Adipose tissue (tissue), 3 donors: ENCODE measurements around the gene RIPOR1. TPM values are rescaled to one million over a fixed set of nuclear protein-coding genes. Genes with fewer than 3 reads are reported as not detected.

Experiments
- H3K27ac ChIP-seq: one replicate; pipeline ENCODE4 v1.5.1; 2013; ENCODE audit warnings: low read depth, low read length
- WGBS, 3 donors: extraction: QIAGEN DNeasy Blood & Tissue Kit; methylation state at CpG; one replicate each; pipeline ENCODE4 v1.1.7; 2013; 5-methylcytosine and 5-hydroxymethylcytosine counted together
- polyA plus RNA-seq, 3 donors: library from polyadenylated mRNA; stranded (reverse); fragments of 200-250 nt; gene quantifications; one replicate each; pipeline ENCODE4 v1.2.3, GENCODE V29; 2013
- donor health status: healthy with polysubstance abuse.
- donor health status: Bipolar disorder and iron deficiency.
- donor health status: healthy.

Gene RIPOR1
- polyA plus RNA-seq, 3 donors, result 26.1 to 74.9 (median 61.1) TPM

DNA sequence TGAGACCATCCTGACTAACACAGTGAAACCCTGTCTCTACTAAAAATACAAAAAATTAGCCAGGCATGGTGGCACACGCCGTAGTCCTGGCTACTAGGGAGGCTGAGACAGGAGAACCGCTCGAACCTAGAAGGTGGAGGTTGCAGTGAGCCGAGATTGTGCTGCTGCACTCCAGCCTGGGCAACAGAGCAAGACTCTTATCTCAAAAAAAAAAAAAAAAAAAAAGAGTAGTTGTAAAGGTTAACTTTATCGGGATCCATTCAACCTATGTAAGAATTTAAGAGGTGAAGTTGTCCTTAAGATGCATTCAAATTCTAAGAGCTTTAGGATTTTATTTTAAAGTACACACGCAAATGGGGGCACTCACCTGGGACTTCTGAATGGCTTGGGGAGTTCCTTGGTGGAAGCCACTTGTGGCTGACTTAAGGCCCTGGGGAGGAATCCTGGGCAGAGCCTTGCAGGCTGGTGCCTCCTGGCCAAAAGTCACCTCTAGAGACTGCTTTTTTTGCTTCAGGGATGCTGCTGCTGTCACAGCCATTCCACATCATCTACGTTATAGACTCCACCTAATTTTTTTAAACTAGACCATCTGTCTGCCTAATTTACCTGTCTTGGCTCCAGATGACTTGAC, 37.0 kb downstream of the RIPOR1 start:
- 80 to 94% (median 92%) methylated on average over 8 of the region's 8 CpGs for WGBS, 3 donors
- H3K27ac ChIP-seq, result no peak overlapping the region

DNA sequence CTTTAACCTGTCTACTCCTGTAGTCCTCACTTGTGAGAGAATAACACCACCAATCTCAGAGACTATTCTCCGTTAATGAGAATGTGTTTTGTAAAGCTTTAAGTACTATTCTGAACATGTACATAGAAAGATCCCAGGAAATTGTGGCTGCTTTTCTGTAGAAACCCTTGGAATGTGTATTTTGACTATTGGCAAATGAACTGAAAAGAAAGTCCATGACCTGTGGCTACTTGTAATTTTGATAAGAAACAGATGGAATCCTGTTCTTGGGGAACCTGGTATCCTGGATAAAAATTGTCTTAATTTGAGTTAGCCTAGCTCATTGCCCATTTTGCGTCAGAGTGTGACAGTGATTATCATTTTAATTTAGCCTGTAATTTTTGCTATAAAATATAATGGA, 42.8 kb downstream of the RIPOR1 start:
- no peak overlapping the region for H3K27ac ChIP-seq
- 85 to 92% (median 88%) methylated on average over 2 of the region's 2 CpGs for WGBS, 3 donors

DNA sequence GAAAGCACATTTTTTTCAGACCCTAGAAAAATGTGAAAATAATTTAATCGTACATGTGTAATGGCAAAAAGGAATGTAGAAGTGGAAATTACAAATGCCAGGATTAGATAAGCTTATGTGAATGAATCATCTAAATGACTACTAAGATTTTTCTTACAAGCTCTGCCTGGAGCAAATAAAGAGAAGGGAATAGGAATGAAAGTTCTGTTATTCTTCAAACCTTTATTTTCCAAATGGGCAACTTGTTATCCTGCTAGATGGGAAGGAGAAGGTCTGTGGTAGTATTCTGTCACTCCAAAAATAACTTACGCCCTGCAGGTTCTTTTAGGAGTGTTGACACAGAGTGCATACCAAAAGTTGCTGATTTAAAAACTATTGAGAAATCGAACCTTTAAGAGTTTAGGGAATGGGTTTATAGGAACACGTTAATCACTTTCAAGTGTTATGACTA, 43.4 kb downstream of the RIPOR1 start:
- WGBS, 3 donors, result 66 to 83% (median 72%) methylated on average over 4 of the region's 4 CpGs
- H3K27ac ChIP-seq, result no peak overlapping the region

DNA sequence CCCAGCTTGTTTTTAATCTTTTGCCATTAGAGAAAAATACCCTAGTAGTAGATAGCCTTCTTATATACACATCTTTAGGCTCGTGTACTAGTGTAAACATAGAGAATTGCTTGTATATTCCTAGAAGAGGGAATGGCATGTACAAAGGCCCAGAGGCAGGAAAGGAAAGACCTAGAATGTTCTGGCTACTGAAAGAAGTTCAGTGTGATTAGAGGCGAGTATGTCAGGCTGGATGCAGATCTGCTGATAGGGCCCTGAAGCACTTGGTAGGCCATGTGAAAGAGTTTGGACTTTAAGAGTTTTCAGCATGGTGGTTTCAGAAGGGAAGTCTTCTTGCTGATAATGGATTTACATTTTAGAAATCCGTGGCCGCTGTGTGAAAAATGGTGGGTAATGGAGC, 51.1 kb downstream of the RIPOR1 start:
- H3K27ac ChIP-seq, result no peak overlapping the region
- WGBS, 3 donors, result 67 to 90% (median 84%) methylated on average over 4 of the region's 4 CpGs

DNA sequence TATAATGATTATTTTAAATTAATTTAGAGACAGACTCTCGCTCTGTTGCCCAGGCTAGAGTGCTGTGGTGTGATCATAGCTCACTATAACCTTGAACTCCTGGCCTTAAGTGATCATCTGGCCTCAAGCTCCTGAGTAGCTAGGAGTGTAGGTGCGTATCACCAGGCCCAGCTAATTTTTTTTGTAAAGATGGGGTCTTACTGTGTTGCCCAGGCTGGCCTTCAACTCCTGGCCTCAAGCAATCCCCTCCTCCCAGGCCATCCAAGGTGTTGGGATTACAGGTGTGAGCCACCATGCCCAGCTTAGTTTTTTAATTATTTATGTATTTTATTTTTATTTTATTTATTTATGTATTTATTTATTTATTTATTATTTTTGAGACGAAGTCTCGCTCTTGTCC, 51.6 kb downstream of the RIPOR1 start:
- WGBS, 3 donors, result 91 to 99% (median 96%) methylated on average over 4 of the region's 4 CpGs
- H3K27ac ChIP-seq, result no peak overlapping the region

DNA sequence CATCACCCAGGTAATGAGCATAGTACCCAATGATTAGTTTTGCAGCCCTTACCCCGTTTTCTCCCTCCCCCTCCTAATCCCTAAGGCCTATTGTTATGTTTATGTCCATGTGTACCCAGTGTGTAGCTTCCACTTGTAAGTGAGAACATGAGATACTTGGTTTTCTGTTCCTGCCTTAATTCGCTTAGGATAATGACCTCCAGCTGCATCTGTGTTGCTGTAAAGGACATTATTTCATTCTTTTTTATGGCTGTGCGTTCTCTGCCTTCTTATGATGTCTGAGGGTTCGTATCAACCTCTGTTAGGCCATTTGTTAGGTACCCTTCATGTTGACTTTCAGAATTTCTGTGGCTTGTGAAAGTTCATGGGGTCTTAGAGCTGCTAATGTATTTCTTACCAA, 64.7 kb downstream of the RIPOR1 start:
- WGBS, 3 donors, result 82 to 90% (median 89%) methylated on average over 4 of the region's 4 CpGs
- no peak overlapping the region for H3K27ac ChIP-seq

DNA sequence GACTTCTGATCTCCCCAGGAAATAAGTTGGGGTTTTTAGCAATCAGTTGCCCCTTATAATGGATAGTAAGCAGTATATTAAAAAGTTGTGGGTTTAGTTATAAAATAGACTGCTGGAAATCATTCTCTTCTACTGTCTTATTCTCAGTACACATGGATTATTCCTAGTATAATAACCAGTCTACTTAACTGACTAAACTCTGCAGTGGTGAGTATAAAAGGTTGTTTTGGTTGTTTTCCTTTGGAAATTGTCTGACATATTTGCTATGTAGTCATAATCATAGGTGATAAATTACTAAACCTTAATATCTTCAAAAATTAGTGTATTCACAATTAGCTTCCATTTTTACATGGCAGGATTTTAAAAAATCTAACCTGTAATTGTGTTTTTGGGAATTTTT, 65.1 kb downstream of the RIPOR1 start:
- H3K27ac ChIP-seq, result no peak overlapping the region

DNA sequence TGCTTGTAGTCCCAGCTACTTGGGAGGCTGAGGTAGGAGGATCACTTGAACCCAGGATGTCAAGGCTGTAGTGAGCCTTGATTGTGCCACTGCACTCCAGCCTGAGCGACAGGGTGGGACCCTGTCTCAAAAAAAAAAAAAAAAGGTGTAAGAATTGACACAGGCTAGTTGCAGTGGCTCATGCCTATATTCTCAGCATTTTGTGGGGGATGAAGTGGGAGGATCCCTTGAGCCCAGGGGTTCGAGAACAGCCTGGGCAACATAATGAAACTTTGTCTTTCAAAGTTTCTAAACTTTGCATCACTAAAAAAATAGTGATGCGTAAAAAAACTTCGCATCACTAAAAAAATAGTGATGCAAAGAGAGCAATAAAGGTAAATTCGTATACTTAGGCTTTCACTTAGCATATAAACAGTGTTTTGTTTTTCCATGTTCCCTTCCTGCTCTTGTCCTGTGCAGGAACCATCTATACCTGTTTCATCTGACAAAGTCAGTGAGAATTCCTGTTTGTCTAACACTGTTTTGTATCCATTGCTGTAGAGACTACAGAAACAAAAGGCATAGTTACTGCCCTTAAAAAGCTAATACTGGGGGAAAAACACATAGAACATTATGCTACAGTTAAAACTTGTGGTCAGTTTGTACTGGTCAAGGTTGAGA, 65.8 kb downstream of the RIPOR1 start:
- no peak overlapping the region for H3K27ac ChIP-seq
- 81 to 94% (median 93%) methylated on average over 5 of the region's 5 CpGs for WGBS, 3 donors

DNA sequence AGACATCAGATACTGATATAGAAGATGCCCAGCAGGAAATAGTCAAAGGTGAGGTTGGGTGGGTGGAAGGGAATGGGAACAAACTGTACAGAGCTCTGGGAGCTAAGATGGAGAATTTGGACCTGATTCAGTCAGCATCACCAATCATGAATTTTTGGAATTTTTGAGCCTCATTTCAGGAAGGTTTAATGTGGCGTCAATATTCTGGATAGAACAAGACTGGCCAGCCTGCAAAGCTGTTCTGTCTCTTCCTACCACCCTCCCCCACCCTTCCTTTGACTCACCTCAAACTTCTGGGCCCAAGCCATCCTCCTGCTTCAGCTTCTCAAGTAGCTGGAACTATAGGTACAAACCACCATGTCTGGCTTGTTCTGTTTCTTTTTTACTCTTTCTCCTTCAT, 66.3 kb downstream of the RIPOR1 start:
- H3K27ac ChIP-seq, result no peak overlapping the region
- 67 to 87% (median 85%) methylated on average over 1 of the region's 1 CpG for WGBS, 3 donors

Other genes starting within 250 kb of the RIPOR1 start
- gene PLEKHG4, start 249.3 kb upstream of the RIPOR1 start, polyA plus RNA-seq, result 10 to 100 TPM in 2 of 3 donors, 1 to 10 TPM in 1; 5.6 to 12.6 (median 11.6) TPM
- under 1 TPM in 2 of 3 donors, not detected in 1; 0.05 to 0.56 TPM for gene KCTD19, start 202.1 kb upstream of the RIPOR1 start, polyA plus RNA-seq
- 1 to 10 TPM in 1 of 3 donors, under 1 TPM in 2; 0.15 to 1.1 (median 0.82) TPM for gene LRRC36, start 202.0 kb upstream of the RIPOR1 start, polyA plus RNA-seq
- 10 to 100 TPM; 11.1 to 33.7 (median 16.8) TPM for gene TPPP3, start 135.3 kb upstream of the RIPOR1 start, polyA plus RNA-seq
- gene ZDHHC1, start 112.4 kb upstream of the RIPOR1 start, polyA plus RNA-seq, result 1 to 10 TPM; 6.8 to 8.9 (median 7.8) TPM
- 1 to 10 TPM; 1.3 to 5.4 (median 2.4) TPM for gene HSD11B2, start 97.7 kb upstream of the RIPOR1 start, polyA plus RNA-seq
- gene ATP6V0D1, start 47.7 kb upstream of the RIPOR1 start, polyA plus RNA-seq, result 10 to 100 TPM; 34.0 to 77.2 (median 67.3) TPM
- under 1 TPM in 1 of 3 donors, not detected in 2; 0.09 TPM for gene AGRP, start 45.3 kb upstream of the RIPOR1 start, polyA plus RNA-seq
- 10 to 100 TPM; 12.4 to 26.0 (median 15.2) TPM for gene CTCF, start 33.7 kb downstream of the RIPOR1 start, polyA plus RNA-seq
- 1 to 10 TPM in 2 of 3 donors, under 1 TPM in 1; 0.45 to 1.9 (median 1.7) TPM for gene CARMIL2, start 116.3 kb downstream of the RIPOR1 start, polyA plus RNA-seq
- 10 to 100 TPM; 12.7 to 15.6 (median 13.3) TPM for gene ACD, start 131.4 kb downstream of the RIPOR1 start, polyA plus RNA-seq
- 10 to 100 TPM in 1 of 3 donors, 1 to 10 TPM in 2; 1.7 to 24.8 (median 3.4) TPM for gene PARD6A, start 132.1 kb downstream of the RIPOR1 start, polyA plus RNA-seq
- gene ENKD1, start 137.9 kb downstream of the RIPOR1 start, polyA plus RNA-seq, result 10 to 100 TPM; 10.4 to 88.2 (median 16.5) TPM
- 1 to 10 TPM; 3.5 to 6.5 (median 4.9) TPM for gene C16orf86, start 138.0 kb downstream of the RIPOR1 start, polyA plus RNA-seq
- 10 to 100 TPM in 2 of 3 donors, 1 to 10 TPM in 1; 8.7 to 13.3 (median 13.1) TPM for gene GFOD2, start 190.5 kb downstream of the RIPOR1 start, polyA plus RNA-seq